ACC112 (cell line): ENCODE measurements around the gene MOB4.
"Not testable (repeated sequence)": the region's sequence is repeated elsewhere in the genome, so short reads cannot be mapped to it uniquely, and the experiment has no call there.

Source experiments
- H2AFZ ChIP-seq: fragments of 200-600 bp; sonication (generic); one replicate; pipeline ENCODE4 v1.6.0; 2017; ENCODE audit warnings: antibody characterized with exemption, low read length; ENCODE audit not compliant: unreplicated experiment
- H3K27ac ChIP-seq: fragments of 200-600 bp; sonication (generic); 2 replicates; pipeline ENCODE4 v1.5.1; 2014; ENCODE audit warnings: low read depth, mild to moderate bottlenecking, antibody characterized with exemption, low read length, moderate library complexity
- H3K27me3 ChIP-seq: fragments of 200-600 bp; sonication (generic); 2 replicates; pipeline ENCODE4 v1.6.1; 2014; ENCODE audit warnings: mild to moderate bottlenecking, antibody characterized with exemption, low read length, moderate library complexity, mixed read lengths; ENCODE audit not compliant: insufficient read depth
- H3K36me3 ChIP-seq: fragments of 200-600 bp; sonication (generic); 2 replicates; pipeline ENCODE4 v1.6.1; 2016; ENCODE audit warnings: mild to moderate bottlenecking, antibody characterized with exemption, low read length, moderate library complexity, mixed read lengths; ENCODE audit not compliant: insufficient read depth
- H3K4me1 ChIP-seq: fragments of 200-600 bp; sonication (generic); one replicate; pipeline ENCODE4 v1.6.1; 2016; ENCODE audit warnings: low read length, mixed read lengths; ENCODE audit not compliant: insufficient read depth, unreplicated experiment, control insufficient read depth
- H3K4me3 ChIP-seq: fragments of 200-600 bp; sonication (generic); 2 replicates; pipeline ENCODE4 v1.5.1; 2014; ENCODE audit warnings: mild to moderate bottlenecking, low read depth, low read length
- H3K79me2 ChIP-seq: fragments of 200-600 bp; sonication (generic); one replicate; pipeline ENCODE4 v1.6.0; 2016; ENCODE audit warnings: low read length; ENCODE audit not compliant: control insufficient read depth, unreplicated experiment, insufficient read depth

MOB4 gene

DNA sequence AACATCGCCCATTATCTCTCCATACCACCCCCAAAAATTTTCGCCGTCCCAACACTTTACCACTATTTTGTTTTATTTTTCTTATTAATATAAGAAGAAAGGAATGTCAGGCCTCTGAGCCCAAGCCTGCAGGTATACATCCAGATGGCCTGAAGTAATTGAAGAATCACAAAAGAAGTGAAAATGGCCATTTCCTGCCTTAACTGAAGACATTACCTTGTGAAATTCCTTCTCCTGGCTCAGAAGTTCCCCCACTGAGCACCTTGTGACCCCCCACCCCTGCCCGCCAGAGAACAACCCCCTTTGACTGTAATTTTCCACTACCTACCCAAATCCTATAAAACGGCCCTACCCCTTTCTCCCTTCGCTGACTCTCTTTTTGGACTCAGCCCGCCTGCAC lies 71.4 kb downstream of the MOB4 start:
- H3K4me1 ChIP-seq, H3K4me3 ChIP-seq, H3K79me2 ChIP-seq, H3K27me3 ChIP-seq, H2AFZ ChIP-seq, H3K36me3 ChIP-seq, H3K27ac ChIP-seq: not testable (repeated sequence)

- no peaks in the 10 kb centered on the region for H3K27me3 ChIP-seq
- no peaks in the 10 kb centered on the region for H3K4me1 ChIP-seq
- H3K36me3 ChIP-seq, result 0 out of 2 replicates have a peak, but pooled peaks cover 2% of the 10 kb centered on the region
- no peak overlapping the region for H3K4me3 ChIP-seq
- H3K27ac ChIP-seq, result no peak overlapping the region
- H2AFZ ChIP-seq, result no peak overlapping the region
- H3K79me2 ChIP-seq, result no peaks in the 10 kb centered on the region
Observed at GRCh38 chr2:197591339-197592072, 75.6 kb downstream of the MOB4 start.

DNA sequence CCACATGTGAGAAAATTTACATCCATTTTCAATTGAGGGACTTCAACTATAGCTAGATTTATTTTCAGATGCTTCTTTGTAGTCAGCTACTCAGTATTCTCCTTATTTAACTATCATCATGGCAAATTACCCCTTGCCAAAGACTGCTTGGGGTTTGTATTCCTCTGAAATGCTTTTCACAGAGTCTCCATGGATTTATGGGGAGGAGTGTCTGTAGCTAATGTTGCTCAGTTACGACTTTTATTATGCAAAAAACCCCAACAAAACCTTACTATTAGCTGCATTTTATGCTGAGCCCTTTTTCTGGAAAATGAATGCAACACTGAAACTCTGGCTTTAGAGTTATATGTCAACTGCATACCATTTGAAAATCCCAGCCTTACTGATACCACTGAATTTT lies 80.9 kb downstream of the MOB4 start:
- Histone ChIP-seq H3K27me3 (no peaks in the 10 kb centered on the region), H3K79me2 (no peaks in the 10 kb centered on the region), H2AFZ (no peak overlapping the region), H3K27ac (no peak overlapping the region), H3K4me1 (no peaks in the 10 kb centered on the region), H3K36me3 (no peaks in the 10 kb centered on the region), H3K4me3 (no peak overlapping the region)

DNA sequence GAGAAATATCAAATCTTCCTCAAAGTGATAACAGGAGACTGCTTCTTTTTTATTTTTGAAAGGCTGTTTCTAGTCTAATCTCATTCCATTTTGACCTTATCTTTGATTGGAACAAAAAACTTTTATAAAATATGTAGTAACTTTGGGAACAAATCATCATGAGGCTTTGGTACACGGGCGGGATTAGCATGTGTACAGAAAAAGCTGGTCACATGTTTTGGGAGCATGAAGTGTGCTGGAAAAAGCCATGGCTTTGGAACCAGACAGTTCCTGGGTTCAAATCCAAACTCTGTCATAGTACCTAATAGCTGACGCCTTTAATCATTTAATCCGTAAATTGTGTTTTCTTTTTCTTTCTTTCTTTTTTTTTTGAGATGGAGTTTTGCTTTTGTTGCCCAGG lies 81.3 kb downstream of the MOB4 start:
- no peak overlapping the region for H3K27ac ChIP-seq
- no peaks in the 10 kb centered on the region for H3K27me3 ChIP-seq
- H2AFZ ChIP-seq, result no peak overlapping the region
- no peak overlapping the region for H3K4me3 ChIP-seq
- no peaks in the 10 kb centered on the region for H3K79me2 ChIP-seq
- H3K4me1 ChIP-seq, result no peaks in the 10 kb centered on the region
- H3K36me3 ChIP-seq, result no peaks in the 10 kb centered on the region

GRCh38 chr2:197598450-197598849 lies 82.6 kb downstream of the MOB4 start:
- Histone ChIP-seq H3K4me1 (no peaks in the 10 kb centered on the region), H3K27me3 (no peaks in the 10 kb centered on the region), H3K79me2 (no peaks in the 10 kb centered on the region), H3K27ac (no peak overlapping the region), H2AFZ (no peak overlapping the region), H3K4me3 (no peak overlapping the region), H3K36me3 (no peaks in the 10 kb centered on the region)

DNA sequence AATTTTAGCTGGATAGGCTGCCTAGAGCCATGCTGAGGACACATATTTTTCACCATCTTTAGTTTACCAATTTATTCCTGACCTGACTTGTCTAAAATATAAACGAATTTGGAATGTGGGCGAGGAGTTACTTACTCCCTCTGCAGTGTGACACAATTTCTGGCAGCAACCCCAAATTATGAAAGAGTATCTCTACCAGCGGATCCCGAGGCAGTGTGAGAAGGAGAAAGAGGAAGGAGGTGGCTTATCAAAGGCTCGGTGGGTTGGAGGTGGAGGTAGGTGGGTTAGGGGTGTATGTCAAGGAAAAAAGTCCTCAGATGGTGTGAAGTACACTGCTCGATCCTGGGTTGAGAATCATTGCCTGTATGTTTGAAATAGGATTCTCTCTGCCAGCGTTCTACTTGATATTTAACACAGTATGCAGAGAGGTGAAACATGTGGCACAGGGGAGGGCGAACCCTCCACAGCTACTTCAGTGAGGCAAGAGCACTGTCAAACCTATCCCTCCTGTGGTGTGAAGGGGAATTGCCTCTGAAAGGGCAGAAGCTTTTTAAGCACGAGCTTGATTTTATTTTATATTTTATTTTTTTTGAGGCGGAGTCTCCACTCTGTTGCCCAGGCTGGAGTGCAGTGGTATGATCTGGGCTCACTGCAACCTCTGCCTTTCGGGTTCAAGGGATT lies 83.6 kb downstream of the MOB4 start:
- Histone ChIP-seq H2AFZ (peak overlapping the region; percentile 45), H3K27ac (no peak overlapping the region), H3K4me1 (no peaks in the 10 kb centered on the region), H3K4me3 (no peak overlapping the region), H3K36me3 (no peaks in the 10 kb centered on the region), H3K27me3 (no peaks in the 10 kb centered on the region), H3K79me2 (no peaks in the 10 kb centered on the region)

DNA sequence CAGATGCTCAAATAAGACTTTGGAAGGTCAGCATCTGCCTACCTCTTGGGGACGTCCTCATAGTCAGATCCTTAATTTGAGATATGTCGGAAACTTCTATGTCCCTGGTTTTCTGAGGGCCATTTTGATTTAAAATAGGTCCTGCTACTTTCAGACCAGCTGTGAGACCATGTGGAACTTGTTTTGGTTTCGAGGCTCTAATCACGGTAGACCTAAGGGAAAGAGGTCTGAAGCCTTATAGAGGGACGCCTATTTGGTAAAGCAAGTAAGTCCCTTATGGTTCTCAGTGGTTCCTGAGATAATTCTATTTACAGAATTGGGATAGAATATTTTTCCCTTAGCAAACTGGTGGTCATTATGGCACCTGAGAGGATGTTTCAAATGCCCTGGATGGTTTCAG lies 84.4 kb downstream of the MOB4 start:
- H3K27me3 ChIP-seq, result no peaks in the 10 kb centered on the region
- no peak overlapping the region for H2AFZ ChIP-seq
- H3K79me2 ChIP-seq, result no peaks in the 10 kb centered on the region
- H3K4me3 ChIP-seq, result no peak overlapping the region
- no peak overlapping the region for H3K27ac ChIP-seq
- H3K4me1 ChIP-seq, result no peaks in the 10 kb centered on the region
- H3K36me3 ChIP-seq, result no peaks in the 10 kb centered on the region

DNA sequence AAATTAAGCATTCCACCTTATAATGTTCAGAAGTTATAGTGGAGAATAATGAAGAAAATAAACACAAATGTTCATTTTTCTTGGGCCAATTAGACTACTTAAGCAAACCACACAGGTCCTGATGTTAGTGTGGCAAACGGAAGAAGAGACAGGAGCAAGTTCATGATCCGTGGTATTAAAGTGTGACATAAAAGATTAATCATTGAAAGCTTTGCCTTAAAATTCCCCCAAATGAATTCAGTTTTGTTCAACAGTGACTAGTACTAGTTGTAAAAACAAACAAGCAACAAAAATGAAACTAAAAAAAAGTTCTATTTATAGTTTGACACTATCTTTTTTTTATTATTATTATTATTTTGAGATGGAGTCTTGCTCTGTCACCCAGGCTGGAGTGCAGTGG lies 85.9 kb downstream of the MOB4 start:
- H3K79me2 ChIP-seq, result no peaks in the 10 kb centered on the region
- no peak overlapping the region for H3K4me3 ChIP-seq
- no peaks in the 10 kb centered on the region for H3K36me3 ChIP-seq
- no peaks in the 10 kb centered on the region for H3K4me1 ChIP-seq
- no peaks in the 10 kb centered on the region for H3K27me3 ChIP-seq
- H2AFZ ChIP-seq, result no peak overlapping the region
- no peak overlapping the region for H3K27ac ChIP-seq
